RWPE1 (cell line): ENCODE results near the gene ARL13B.

Experiments used
- CTCF ChIA-PET: fragments of 350-600 bp; sonication (Branson Sonifier 250); formaldehyde crosslinking; extraction: SDS; loops from one replicate; lab custom pipeline; 2021; lab: Yijun Ruan, JAX
- POLR2A ChIA-PET: fragments of 400-600 bp; formaldehyde crosslinking; extraction: SDS; loops from one replicate; lab custom pipeline; 2020; ENCODE audit warnings: antibody characterized with exemption; ENCODE audit not compliant: low non-redundant PET; lab: Yijun Ruan, JAX
- DNase-seq: peaks from one replicate; pipeline ENCODE4 v3.0.0; 2012; ENCODE audit warnings: low spot score
- H3K27ac ChIP-seq: fragments of 450-650 bp; 2 replicates; pipeline ENCODE4 v1.5.1; 2017
- TF ChIP-seq, protein P1 (sequence below): fragments of 450-650 bp; conservative IDR thresholded peaks from 2 replicates; pipeline ENCODE4 v1.5.1; 2017; ENCODE audit warnings: low read depth, mild to moderate bottlenecking

The ARL13B gene

DNA sequence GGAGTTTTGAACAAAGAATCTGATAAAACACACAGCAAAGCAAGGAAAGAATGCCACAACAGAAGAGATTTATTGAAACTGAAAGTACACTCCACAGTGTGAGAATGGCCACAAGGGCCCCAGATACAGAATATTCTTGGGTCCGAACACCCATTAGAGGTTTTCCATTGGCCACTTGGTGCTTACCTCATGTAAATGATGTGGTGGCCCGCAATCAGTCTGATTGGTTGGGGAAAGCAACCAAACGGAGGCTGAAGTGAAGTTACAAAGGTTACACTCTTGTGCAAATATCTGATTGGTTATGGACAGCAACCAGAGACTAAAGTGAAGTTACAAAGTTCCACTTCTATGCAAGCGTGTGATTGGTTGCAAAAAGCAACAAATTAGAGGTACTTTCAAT, 103.3 kb downstream of the ARL13B start:
- TF ChIP-seq, protein P1, sequence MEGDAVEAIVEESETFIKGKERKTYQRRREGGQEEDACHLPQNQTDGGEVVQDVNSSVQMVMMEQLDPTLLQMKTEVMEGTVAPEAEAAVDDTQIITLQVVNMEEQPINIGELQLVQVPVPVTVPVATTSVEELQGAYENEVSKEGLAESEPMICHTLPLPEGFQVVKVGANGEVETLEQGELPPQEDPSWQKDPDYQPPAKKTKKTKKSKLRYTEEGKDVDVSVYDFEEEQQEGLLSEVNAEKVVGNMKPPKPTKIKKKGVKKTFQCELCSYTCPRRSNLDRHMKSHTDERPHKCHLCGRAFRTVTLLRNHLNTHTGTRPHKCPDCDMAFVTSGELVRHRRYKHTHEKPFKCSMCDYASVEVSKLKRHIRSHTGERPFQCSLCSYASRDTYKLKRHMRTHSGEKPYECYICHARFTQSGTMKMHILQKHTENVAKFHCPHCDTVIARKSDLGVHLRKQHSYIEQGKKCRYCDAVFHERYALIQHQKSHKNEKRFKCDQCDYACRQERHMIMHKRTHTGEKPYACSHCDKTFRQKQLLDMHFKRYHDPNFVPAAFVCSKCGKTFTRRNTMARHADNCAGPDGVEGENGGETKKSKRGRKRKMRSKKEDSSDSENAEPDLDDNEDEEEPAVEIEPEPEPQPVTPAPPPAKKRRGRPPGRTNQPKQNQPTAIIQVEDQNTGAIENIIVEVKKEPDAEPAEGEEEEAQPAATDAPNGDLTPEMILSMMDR, result no peak
- no peak for DNase-seq
- no peak overlapping the region for H3K27ac ChIP-seq
- ChIA-PET CTCF (no interaction called here), POLR2A (no interaction called here)

DNA sequence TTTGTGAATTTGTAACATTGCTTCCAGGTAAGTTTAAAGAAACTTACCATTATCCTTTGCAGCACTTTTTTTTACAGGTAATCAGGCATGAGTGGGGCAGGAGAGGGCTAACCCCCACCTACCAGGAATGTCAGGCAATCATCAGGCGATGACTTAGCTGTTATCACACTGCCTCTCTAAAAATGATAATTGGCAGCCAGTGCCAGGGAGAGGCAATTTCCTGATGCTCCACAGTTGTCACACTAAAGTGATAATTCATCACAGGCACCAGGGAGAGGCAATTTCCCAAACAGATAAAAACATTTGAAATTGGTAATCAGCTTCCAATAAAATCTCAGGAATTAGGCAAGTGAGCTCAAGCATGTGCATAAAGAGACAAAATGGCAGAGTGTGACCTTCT, 109.2 kb downstream of the ARL13B start:
- TF ChIP-seq, protein P1, result no peak
- POLR2A ChIA-PET, result no interaction called here
- CTCF ChIA-PET, result no interaction called here
- DNase-seq, result no peak
- H3K27ac ChIP-seq, result no peak overlapping the region

DNA sequence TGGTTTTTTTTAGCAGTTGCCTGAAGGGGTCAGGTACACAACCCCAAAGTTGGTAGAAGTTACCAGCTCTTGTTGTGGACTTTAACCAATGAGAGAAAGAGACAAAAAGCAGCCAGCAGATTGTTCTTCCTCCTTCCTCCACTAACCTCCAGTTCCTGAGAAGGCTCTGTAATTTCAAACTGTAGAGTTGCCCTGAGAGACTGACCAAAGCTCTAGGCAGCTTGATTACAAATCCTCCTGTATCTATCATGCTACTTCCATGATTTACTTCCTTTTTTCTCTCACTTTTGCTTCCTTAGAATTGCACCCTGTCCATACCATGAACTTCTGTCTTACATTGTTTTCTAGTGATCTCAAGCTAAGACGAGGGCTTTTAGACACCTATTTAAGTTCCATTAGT, 112.1 kb downstream of the ARL13B start:
- ChIA-PET CTCF (interaction anchor here (0.7 kb wide), 1 partner anchor 1058 kb away, joined by 4 read pairs; no protein-coding TSS in a partner anchor), POLR2A (no interaction called here)
- H3K27ac ChIP-seq, result no peak overlapping the region
- TF ChIP-seq, protein P1, result no peak
- no peak for DNase-seq

DNA sequence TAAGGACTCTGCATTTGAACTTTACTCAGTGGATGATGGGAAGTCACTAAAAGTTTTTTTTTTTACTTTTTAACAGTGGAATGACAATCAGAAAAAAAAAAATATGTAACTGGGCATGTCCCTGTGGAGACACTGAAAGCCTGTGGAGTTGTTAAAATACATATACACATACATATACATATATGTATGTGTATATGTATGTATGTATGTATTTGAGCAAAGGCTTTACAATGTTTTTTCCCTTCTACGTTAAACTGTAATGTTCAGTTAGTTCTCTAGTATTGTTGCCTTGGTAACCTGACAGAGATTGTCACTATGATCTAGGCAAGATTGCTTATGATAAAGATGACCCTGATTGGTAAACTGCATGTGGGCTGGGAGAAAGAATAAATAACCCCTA, 113.2 kb downstream of the ARL13B start:
- no peak overlapping the region for H3K27ac ChIP-seq
- DNase-seq, result no peak
- ChIA-PET POLR2A (no interaction called here), CTCF (no interaction called here)
- TF ChIP-seq, protein P1, result no peak

DNA sequence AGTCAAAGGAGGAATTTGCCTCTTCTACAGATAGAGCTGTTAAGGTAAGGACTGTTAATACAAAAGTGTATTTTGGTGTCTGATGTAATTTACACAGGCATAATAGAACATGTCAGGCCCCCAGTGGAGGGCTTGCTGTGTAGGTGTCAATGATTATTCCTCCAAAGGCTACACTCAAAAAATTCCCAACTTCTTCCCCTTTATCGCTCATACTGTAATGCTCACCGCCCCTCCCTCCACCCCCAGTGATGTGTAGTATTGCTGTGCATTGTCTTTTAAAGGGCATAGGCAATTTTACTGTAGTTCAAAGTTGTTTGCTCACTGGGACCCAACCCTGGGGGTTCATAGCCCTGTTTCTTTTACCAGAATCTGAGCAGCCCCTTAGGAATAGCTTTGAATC, 115.2 kb downstream of the ARL13B start:
- ChIA-PET POLR2A (no interaction called here), CTCF (no interaction called here)
- DNase-seq, result no peak
- TF ChIP-seq, protein P1, result no peak
- H3K27ac ChIP-seq, result no peak overlapping the region

DNA sequence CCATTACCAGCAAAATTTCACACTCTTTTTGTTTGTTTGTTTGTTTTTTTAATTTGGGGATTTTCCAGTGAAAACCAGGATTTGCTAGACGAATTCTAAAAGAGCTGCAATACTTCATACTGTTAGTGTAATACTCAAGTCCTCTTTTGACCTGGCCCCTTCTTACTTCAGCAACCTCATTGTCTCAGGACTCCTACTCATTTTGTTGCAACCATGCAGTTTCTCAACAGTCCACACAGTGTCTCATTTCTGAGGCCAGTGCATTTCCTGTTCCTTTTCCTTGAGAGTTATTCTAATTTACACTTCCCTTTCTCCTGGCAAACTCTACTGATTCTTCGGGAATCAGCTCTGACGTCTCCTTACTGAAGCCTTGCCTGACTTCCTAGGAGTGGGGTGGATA, 118.5 kb downstream of the ARL13B start:
- no peak for DNase-seq
- ChIA-PET POLR2A (no interaction called here), CTCF (no interaction called here)
- no peak overlapping the region for H3K27ac ChIP-seq
- TF ChIP-seq, protein P1, result no peak

DNA sequence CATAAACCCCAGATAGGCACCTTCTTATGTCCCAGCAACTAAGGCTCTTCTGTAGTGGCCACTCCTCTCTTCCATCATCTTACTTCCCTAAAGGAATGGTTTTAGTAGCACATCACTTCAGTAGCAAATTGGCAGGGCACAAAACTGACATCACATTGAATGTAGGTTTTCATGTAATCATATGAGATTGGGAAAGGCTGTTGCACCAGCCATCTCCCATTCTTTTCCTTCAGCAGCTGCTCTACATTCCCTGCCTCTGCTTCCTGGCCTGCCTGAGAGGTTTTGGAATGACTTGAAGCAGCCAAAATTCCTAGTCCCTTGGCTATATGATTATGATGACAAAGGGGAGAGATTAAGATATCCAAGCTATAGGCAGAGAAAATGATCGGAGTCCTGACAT, 119.4 kb downstream of the ARL13B start:
- DNase-seq, result no peak
- TF ChIP-seq, protein P1, result no peak
- CTCF ChIA-PET, result no interaction called here
- POLR2A ChIA-PET, result no interaction called here
- H3K27ac ChIP-seq, result no peak overlapping the region
